Measurements from ENCODE around the gene MYRIP. TPM values are rescaled to one million over a fixed set of nuclear protein-coding genes. Genes with fewer than 3 reads are reported as not detected.
"Not testable (repeated sequence)": the region's sequence is repeated elsewhere in the genome, so short reads cannot be mapped to it uniquely, and the experiment has no call there.

MYRIP gene
- total and polyA plus RNA-seq, 3 donors from 2014 or later, result 2.4 to 5.8 (median 4.8) TPM

DNA sequence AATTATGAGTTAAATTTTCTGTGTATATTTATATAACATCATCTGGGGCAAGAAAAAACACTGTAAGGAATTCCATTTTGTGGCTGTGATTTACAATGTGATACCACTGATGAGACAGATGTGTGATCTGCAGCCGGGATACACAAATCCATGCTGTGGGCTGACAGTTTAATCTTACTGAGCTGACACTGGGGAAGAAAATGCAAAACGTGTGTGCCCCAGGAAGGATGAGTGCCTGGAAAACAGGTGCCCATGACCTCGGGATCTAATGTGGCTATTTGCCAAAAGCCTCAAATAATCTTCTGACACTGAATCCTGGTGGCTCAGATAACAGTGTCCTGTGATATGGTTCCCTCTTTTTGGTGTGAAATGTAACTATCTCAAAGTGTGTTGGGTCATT, 10.5 kb downstream of the MYRIP start:
- Histone ChIP-seq H3K4me1 (no peaks in the 10 kb centered on the region), H3K27ac (no peak overlapping the region), H3K9me3 (no peaks in the 10 kb centered on the region), H3K4me3 (no peak overlapping the region), H3K36me3 (ENCODE audit: low read depth, missing control alignments) (no peaks in the 10 kb centered on the region), H3K27me3 (no peaks in the 10 kb centered on the region)
- TF ChIP-seq, protein P1, sequence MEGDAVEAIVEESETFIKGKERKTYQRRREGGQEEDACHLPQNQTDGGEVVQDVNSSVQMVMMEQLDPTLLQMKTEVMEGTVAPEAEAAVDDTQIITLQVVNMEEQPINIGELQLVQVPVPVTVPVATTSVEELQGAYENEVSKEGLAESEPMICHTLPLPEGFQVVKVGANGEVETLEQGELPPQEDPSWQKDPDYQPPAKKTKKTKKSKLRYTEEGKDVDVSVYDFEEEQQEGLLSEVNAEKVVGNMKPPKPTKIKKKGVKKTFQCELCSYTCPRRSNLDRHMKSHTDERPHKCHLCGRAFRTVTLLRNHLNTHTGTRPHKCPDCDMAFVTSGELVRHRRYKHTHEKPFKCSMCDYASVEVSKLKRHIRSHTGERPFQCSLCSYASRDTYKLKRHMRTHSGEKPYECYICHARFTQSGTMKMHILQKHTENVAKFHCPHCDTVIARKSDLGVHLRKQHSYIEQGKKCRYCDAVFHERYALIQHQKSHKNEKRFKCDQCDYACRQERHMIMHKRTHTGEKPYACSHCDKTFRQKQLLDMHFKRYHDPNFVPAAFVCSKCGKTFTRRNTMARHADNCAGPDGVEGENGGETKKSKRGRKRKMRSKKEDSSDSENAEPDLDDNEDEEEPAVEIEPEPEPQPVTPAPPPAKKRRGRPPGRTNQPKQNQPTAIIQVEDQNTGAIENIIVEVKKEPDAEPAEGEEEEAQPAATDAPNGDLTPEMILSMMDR (IDR thresholded peaks at IDR 0.05), result no peak
- no peak for TF ChIP-seq POLR2A (IDR thresholded peaks at IDR 0.05)
- DNase-seq, result no peak
- 28 to 40% methylated on average over 3 of the region's 3 CpGs for WGBS, 2 donors
- intact Hi-C loops (cut with DNase I; ENCODE audit: low total_unique reads), result no loop called here

DNA sequence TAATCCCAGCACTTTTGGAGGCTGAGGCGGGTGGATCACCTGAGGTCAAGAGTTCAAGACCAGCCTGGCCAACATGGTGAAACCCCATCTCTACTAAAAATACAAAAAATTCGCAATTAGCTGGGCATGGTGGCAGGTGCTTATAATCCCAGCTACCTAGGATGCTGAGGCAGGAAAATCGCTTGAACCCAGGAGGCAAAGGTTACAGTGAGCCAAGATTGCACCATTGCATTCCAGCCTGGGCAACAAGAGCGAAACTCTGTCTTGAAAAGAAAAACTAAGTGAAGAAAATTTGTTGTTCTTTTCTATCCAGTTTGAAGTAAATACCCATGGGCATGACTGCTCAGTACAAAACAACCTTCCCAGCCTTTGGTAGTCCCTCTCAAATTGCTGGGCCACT, 24.4 kb downstream of the MYRIP start:
- H3K27ac ChIP-seq; DNase-seq; H3K9me3 ChIP-seq; H3K36me3 ChIP-seq (ENCODE audit: low read depth, missing control alignments); intact Hi-C loops (cut with DNase I; ENCODE audit: low total_unique reads); H3K4me3 ChIP-seq; H3K4me1 ChIP-seq; H3K27me3 ChIP-seq: not testable (repeated sequence)
- WGBS, 2 donors, result 92 to 96% methylated on average over 4 of the region's 4 CpGs

DNA sequence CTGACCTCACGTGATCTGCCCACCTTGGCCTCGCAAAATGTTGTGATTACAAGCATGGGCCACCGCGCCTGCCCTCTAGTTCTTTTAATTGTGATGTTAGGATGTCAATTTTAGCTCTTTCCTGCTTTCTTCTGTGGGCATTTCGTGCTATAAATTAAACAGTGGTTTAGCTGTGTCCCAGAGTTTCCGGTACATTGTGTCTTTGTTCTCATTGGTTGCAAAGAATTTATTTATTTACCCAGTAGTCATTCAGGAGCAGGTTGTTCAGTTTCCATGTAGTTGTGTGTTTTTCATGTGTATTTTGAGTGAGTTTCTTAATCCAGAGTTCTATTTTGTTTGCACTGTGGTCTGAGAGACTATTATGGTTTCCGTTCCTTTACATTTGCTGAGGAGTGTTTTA, 30.1 kb downstream of the MYRIP start:
- 83 to 87% methylated on average over 7 of the region's 7 CpGs for WGBS, 2 donors
- Histone ChIP-seq H3K27ac (no peak overlapping the region), H3K4me3 (no peak overlapping the region), H3K36me3 (ENCODE audit: low read depth, missing control alignments) (no peaks in the 10 kb centered on the region), H3K9me3 (no peaks in the 10 kb centered on the region), H3K27me3 (no peaks in the 10 kb centered on the region), H3K4me1 (no peaks in the 10 kb centered on the region)
- DNase-seq, result no peak
- TF ChIP-seq, protein P1 (IDR thresholded peaks at IDR 0.05), result no peak
- no peak for TF ChIP-seq POLR2A (IDR thresholded peaks at IDR 0.05)
- intact Hi-C loops (cut with DNase I; ENCODE audit: low total_unique reads), result no loop called here

DNA sequence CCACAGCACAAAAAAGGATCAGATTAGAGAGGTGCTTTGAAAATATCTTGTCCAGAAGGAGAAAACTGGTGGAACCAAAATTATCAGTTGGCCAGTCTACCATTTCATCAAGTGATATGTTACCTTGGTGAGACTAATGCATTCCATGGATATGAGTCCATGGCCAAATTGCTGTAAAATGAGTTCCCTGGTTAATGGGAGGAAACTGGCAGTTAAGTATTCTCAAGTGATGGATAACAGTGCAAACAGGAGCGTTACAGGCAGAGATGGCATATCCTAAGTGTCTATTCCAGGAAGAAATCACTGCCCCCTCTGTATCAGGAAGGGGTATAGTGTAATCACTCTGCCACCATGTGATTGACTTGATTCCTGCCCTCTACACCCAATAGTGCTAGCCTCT, 34.0 kb downstream of the MYRIP start:
- intact Hi-C loops (cut with DNase I; ENCODE audit: low total_unique reads), result no loop called here
- 88 to 93% methylated on average over 1 of the region's 1 CpG for WGBS, 2 donors
- H3K4me1 ChIP-seq, result no peaks in the 10 kb centered on the region
- no peak for TF ChIP-seq POLR2A (IDR thresholded peaks at IDR 0.05)
- TF ChIP-seq, protein P1 (IDR thresholded peaks at IDR 0.05), result no peak
- H3K9me3 ChIP-seq, result no peaks in the 10 kb centered on the region
- no peak overlapping the region for H3K4me3 ChIP-seq
- no peak for DNase-seq
- H3K27ac ChIP-seq, result no peak overlapping the region
- no peaks in the 10 kb centered on the region for H3K36me3 ChIP-seq (ENCODE audit: low read depth, missing control alignments)
- no peaks in the 10 kb centered on the region for H3K27me3 ChIP-seq

DNA sequence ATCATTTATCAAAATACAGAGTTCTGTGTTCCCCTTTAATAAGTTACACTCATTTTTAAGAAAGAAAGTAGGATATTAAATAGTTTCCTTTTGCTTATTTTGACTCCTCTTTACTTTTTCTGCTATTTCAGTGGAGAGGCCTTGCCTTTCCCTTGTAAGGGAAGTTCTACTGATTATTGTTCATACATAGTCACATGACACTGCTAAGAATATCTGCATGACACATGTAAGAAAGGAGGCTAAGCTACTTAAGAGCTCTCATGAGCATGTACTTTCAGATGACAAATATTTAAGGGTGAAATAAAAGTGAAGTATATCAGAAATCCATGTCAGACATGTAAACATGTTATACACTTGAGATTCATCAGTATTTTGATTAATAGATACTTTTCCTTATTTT, 39.0 kb downstream of the MYRIP start:
- intact Hi-C loops (cut with DNase I; ENCODE audit: low total_unique reads), result no loop called here
- H3K9me3 ChIP-seq, result no peaks in the 10 kb centered on the region
- DNase-seq, result no peak
- TF ChIP-seq POLR2A (IDR thresholded peaks at IDR 0.05), result no peak
- TF ChIP-seq, protein P1 (IDR thresholded peaks at IDR 0.05), result no peak
- no peak overlapping the region for H3K4me3 ChIP-seq
- H3K27ac ChIP-seq, result no peak overlapping the region
- no peaks in the 10 kb centered on the region for H3K36me3 ChIP-seq (ENCODE audit: low read depth, missing control alignments)
- no peaks in the 10 kb centered on the region for H3K4me1 ChIP-seq
- no peaks in the 10 kb centered on the region for H3K27me3 ChIP-seq

All from testis (tissue), 3 donors.